GM12875 (cell line): Measurements from ENCODE around the gene LRSAM1.

Experiments
- H3K4me3 ChIP-seq: one replicate; pipeline ENCODE4 v1.5.1; 2011; ENCODE audit warnings: low read depth, low read length, control low read depth
- TF ChIP-seq, protein P1 (sequence below): IDR thresholded peaks from 2 replicates; pipeline ENCODE4 v1.5.1; 2011; ENCODE audit warnings: low read depth, mild to moderate bottlenecking, control low read depth, inconsistent platforms, low read length, moderate library complexity, borderline replicate concordance; ENCODE audit not compliant: insufficient read depth

LRSAM1 gene

DNA sequence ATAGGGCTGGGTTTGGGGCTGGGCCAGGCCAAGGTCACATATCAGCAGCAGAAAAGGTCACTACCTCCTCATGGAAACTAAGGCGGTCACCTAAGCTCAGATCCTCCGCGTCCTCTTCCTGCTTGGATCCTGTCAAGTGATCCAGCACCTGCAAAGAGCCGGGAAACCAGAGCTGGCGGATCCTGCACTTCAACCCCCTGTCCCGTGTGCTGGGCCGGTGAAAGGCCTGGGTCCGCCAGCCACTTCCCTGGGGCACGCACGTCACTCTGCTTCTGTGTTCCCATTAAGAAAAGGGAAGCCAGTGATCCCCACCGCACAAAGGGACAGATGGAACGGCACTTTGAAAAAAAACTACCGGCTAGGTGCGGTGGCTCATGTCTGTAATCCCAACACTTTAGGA is 99.4 kb downstream of the LRSAM1 start:
- no peak overlapping the region for H3K4me3 ChIP-seq
- TF ChIP-seq, protein P1, sequence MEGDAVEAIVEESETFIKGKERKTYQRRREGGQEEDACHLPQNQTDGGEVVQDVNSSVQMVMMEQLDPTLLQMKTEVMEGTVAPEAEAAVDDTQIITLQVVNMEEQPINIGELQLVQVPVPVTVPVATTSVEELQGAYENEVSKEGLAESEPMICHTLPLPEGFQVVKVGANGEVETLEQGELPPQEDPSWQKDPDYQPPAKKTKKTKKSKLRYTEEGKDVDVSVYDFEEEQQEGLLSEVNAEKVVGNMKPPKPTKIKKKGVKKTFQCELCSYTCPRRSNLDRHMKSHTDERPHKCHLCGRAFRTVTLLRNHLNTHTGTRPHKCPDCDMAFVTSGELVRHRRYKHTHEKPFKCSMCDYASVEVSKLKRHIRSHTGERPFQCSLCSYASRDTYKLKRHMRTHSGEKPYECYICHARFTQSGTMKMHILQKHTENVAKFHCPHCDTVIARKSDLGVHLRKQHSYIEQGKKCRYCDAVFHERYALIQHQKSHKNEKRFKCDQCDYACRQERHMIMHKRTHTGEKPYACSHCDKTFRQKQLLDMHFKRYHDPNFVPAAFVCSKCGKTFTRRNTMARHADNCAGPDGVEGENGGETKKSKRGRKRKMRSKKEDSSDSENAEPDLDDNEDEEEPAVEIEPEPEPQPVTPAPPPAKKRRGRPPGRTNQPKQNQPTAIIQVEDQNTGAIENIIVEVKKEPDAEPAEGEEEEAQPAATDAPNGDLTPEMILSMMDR: no peak
